NCI-H460 (cell line): ENCODE results near the gene CRCP. TPM values are rescaled to one million over a fixed set of nuclear protein-coding genes. Genes with fewer than 3 reads are reported as not detected.

ENCODE experiments used
- DNase-seq: peaks from one replicate; pipeline ENCODE4 v3.0.0-alpha.2; 2016; ENCODE audit warnings: low read depth; ENCODE audit errors: extremely low read depth
- total RNA-seq: library from RNA; depleted of rRNA; stranded (reverse); fragments of >200 nt; shearing (Covaris generic); gene quantifications from 2 replicates; pipeline ENCODE4 v1.2.3, GENCODE V29; 2014; rRNA removed

Gene CRCP
- total RNA-seq, 1 experiment from 2014 or later, result 33.7 TPM

DNA sequence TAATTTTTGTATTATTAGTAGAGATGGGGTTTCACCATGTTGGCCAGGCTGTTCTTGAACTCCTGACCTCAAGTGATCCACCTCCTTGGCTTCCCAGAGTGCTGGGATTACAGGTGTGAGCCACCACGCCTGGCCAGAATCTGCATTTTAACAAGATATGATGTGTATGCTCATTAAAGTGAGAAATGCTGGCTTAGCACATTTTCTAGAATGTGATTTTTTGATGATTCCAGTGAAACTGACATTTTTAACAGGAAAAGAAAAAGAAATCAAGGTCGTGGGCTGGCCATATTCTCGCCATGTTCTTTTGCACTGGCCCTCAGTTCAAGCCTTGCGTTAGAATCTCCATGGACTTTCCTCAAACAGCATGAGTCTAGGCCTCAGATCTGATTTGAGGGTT, 72.3 kb downstream of the CRCP start:
- no peak for DNase-seq

DNA sequence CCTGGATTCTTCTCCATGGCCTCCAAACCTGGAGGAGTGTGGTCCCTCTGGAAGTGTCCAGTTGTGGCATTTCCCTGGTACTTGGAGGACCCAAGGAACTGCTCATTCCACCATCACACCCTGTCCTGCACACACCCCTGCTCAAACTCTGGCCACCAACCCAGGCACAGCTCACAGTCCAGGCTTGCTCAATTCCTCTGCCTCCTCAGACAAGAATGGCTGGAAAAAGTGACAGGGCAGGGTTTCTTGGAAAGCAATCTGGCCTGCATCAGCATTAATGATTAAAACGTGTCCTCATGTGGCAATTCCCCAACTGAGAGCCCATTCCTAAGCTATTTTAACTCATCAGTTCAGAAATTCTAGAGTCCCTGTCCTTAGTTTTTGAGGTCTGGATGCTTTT, 73.3 kb downstream of the CRCP start:
- no peak for DNase-seq

GRCh38 chr7:66188645-66189044, 74.0 kb downstream of the CRCP start:
- no peak for DNase-seq

- DNase-seq, result no peak
These were observed 75.3 kb downstream of the CRCP start for GRCh38 chr7:66189695-66190503.

DNA sequence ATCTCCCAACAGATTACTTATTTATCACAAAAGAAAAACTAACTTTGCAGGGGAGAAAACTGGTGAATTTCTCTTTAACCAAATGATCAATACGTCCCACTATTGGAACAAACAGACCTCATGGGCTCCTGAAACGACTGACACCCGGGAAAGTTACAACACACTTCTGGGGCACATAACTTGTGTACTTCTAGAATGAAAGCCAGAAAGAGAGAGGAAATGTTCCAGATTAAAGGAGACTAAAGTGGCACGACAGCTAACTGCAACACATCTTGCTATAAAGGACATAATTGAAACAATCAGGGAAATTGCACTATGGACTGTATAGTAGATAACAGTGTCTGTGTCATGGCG, 75.8 kb downstream of the CRCP start:
- DNase-seq, result no peak

- no peak for DNase-seq
These were observed 78.6 kb downstream of the CRCP start for GRCh38 chr7:66193146-66193725.

DNA sequence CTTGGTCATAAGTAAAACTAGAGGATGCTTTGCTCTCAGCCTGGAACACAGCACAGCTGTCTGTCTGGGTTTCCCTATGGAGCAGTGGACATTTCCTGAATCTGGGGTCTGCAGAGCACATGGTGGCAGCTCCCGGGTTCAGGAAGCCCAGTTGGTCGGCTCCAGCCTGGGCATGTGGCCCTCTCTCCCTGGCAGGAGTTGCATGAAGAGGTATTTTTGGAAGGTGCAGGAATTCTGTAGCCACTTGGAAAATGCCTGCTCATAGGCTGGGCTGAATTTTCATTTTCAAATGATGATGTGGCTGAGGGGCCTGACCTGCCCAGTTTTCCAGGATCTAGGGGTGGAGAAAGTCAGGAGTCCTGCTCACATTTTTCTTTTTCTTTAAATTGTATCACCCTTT, 83.8 kb downstream of the CRCP start:
- no peak for DNase-seq

DNA sequence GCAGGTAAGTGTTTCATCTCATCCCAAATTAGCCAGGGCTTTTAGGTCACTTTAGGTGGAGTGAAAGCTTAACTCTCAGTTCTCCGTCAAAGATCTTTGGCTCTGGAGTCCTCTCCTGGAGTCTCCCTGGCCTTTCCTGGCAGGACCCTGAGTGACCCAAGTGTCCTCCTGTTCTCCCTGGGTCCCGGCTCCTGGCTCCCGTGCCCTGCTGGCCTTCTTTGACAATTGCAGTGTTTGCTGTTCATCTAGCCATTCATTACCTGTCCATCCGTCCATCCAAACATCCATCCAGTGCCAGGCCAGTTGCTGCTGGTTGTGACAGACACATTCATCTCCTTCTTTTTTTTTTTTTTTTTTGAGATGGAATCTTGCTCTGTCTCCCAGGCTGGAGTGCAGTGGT, 84.3 kb downstream of the CRCP start:
- DNase-seq, result no peak

DNA sequence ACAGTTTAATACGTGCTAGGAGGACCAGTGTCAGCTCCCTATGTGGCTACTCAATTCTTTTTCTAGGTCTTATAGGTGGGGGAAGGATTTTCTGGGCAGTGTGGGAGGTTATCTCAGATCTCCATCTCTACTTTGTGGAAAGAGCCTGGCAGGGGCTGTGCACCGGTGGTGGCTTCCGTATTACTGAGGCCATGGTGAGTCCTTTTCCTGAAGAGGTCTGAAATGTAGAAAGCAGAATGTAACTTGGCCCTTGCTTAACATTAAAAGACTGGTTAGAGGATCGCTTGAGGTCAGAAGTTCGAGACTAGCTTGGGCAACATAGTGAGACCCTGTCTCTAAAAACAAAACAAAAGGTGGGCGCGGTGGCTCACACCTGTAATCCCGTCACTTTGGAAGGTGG, 87.8 kb downstream of the CRCP start:
- no peak for DNase-seq

Other genes starting within 250 kb of the CRCP start
- 15.3 and 17.3 TPM in 2 replicates for gene VKORC1L1, start 241.8 kb upstream of the CRCP start, total RNA-seq
- gene GUSB, start 132.6 kb upstream of the CRCP start, total RNA-seq, result 25.6 and 33.6 TPM in 2 replicates
- gene ASL, start 39.0 kb upstream of the CRCP start, total RNA-seq, result 12.6 and 16.1 TPM in 2 replicates
- gene TPST1, start 90.5 kb downstream of the CRCP start, total RNA-seq, result 4.8 and 5.6 TPM in 2 replicates